Activated naive CD8-positive, alpha-beta T cell treated with anti-CD3 and anti-CD28 coated beads, Interleukin-2, amount 10 ng/mL, durations not matched to agents 7 days and 5 days (primary cell): ENCODE measurements around the gene AKR1B15. TPM values are rescaled to one million over a fixed set of nuclear protein-coding genes. Genes with fewer than 3 reads are reported as not detected.

Source experiments
- ATAC-seq: fragments of 150-1000 bp; cut with Tn5 transposase; one replicate; pipeline ENCODE4 v1.10.0; 2021; ENCODE audit warnings: low read depth, moderate library complexity
- POLR2A ChIA-PET: fragments of 350-600 bp; sonication (Branson Sonifier 250); formaldehyde crosslinking; loops from one replicate; lab custom pipeline; 2021; ENCODE audit warnings: antibody characterized with exemption; lab: Charles Lee
- DNase-seq: peaks from one replicate; pipeline ENCODE4 v3.0.0; 2021
- H3K27ac Mint-ChIP-seq: one replicate; pipeline ENCODE4 v1.8.0; 2022; ENCODE audit warnings: mild to moderate bottlenecking, mixed read lengths
- H3K27me3 Mint-ChIP-seq: one replicate; pipeline ENCODE4 v1.8.0; 2022; ENCODE audit warnings: mild to moderate bottlenecking, moderate library complexity, mixed read lengths
- H3K36me3 Mint-ChIP-seq: one replicate; pipeline ENCODE4 v1.8.0; 2021; ENCODE audit warnings: mild to moderate bottlenecking, mixed read lengths
- H3K4me1 Mint-ChIP-seq: one replicate; pipeline ENCODE4 v1.8.0; 2021; ENCODE audit warnings: mixed read lengths
- H3K4me3 Mint-ChIP-seq: one replicate; pipeline ENCODE4 v1.8.0; 2022; ENCODE audit warnings: mild to moderate bottlenecking, moderate library complexity, mixed read lengths
- H3K9me3 Mint-ChIP-seq: one replicate; pipeline ENCODE4 v1.8.0; 2021; ENCODE audit warnings: mixed read lengths
- total RNA-seq, 2 experiments: library from RNA; stranded (reverse); gene quantifications; one replicate each; pipeline ENCODE4 v1.2.3, GENCODE V29; 2021

Gene AKR1B15
- total RNA-seq, 2 experiments from 2014 or later = not detected

DNA sequence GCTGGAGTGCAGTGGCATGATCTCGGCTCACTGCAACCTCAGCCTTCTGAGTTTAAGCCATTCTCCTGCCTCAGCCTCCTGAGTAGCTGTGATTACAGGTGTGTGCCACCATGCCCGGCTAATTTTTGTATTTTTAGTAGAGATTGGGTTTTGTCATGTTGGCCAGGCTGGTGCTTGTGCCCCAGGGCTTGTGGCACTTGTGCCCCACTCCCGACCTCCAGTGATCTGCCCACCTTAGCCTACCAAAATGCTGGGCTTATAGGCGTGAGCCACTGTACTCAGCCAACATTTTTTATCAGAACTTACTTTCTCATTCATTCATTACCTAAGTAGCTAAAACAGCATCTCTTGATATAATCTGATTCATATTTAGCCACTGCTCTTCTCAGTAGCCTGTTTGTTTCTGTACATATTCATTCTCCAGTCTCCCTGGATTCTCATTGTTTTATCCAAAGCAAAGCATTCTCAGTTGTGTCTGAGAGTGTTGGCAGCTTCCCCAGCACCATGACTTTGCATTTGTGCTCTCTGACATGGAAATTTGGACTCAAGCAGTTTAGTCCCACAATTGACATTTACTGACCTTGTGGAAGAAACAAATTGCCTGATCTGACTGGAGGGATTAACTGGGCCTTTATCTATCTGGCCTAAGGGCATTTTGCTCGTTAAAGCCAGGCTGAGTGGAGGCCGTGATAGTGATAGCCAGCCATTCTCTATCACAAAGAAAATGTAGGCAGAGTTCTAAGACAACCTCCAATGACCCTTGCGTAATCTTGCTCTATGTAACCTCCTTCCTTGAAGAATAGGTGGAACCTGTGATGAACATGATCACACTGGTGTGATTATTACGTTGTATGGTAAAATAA lies 44.9 kb downstream of the AKR1B15 start:
- POLR2A ChIA-PET = no interaction called here
- no peaks in the 10 kb centered on the region for H3K9me3 Mint-ChIP-seq
- no peaks in the 10 kb centered on the region for H3K4me1 Mint-ChIP-seq
- ATAC-seq = no peak
- no peaks in the 10 kb centered on the region for H3K36me3 Mint-ChIP-seq
- DNase-seq = no peak
- H3K27ac Mint-ChIP-seq = no peak overlapping the region
- peaks cover 12% of the 10 kb centered on the region for H3K27me3 Mint-ChIP-seq
- no peak overlapping the region for H3K4me3 Mint-ChIP-seq

DNA sequence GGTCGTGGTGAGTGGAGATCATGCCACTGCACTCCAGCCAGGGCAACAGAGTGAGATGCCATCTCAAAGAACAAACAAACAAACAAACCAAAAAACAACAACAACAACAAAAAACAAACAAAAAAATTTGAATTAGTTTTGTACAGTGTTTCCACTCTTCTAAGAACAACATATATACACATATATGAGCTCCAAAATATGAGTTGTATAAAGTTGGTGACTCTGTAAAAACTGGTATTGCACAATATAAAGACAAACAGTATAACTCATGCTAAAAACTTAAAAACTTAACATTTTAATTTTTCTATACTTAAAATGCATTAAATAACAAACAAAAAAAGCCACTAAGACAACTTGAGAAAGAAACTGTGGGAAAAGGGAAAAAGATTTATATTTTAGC lies 46.0 kb downstream of the AKR1B15 start:
- no peaks in the 10 kb centered on the region for H3K4me1 Mint-ChIP-seq
- ATAC-seq (no peak), DNase-seq (no peak)
- H3K27ac Mint-ChIP-seq = no peak overlapping the region
- H3K36me3 Mint-ChIP-seq = no peaks in the 10 kb centered on the region
- POLR2A ChIA-PET = no interaction called here
- peaks cover 16% of the 10 kb centered on the region for H3K27me3 Mint-ChIP-seq
- H3K4me3 Mint-ChIP-seq = no peak overlapping the region
- peaks cover 3% of the 10 kb centered on the region for H3K9me3 Mint-ChIP-seq

DNA sequence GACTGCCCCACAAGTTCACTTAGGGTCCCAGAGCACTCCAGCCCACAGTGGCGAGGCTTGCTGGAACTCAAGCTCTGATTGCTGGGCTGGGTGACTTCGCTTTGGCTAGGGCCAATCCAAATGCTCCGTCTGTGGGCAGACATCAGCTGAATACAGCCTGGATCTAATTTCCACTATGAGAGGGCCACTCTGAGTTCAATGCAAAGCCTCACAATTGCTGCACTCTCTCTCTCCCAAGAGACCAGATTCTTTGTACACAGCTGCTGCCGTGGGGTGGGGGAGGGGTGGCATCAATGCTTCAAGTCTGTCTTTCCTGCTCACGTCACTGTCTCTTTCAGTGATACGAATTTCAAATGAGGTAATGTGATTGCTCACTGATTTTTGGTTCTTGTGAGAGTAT lies 50.5 kb downstream of the AKR1B15 start:
- Mint-ChIP-seq H3K4me3 (no peak overlapping the region), H3K27ac (no peak overlapping the region), H3K9me3 (peaks cover 3% of the 10 kb centered on the region), H3K4me1 (no peaks in the 10 kb centered on the region), H3K27me3 (peaks cover 21% of the 10 kb centered on the region), H3K36me3 (no peaks in the 10 kb centered on the region)
- POLR2A ChIA-PET = interaction anchor here (0.6 kb wide), 1 partner anchor 11 kb away, joined by 3 read pairs; no protein-coding TSS in a partner anchor
- ATAC-seq (no peak), DNase-seq (no peak)

DNA sequence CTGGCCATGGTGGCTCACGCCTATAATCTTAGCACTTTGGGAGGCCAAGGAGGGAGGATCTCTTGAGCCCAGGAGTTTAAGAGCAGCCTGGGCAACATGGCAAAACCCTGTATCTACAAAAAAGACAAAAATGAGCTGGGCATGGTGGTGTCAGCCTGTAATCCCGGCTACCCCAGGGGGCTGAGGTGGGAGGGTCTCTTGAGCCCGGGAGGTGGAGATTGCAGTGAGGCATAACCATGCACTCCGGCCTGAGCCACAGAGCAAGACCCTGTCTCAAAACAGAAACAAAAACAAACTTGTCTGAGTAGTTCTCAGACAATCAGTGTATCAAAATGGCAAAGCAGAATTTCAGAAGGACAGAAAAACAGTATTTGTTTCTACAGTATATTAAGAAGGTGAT lies 52.5 kb downstream of the AKR1B15 start:
- ATAC-seq (no peak), DNase-seq (no peak)
- Mint-ChIP-seq H3K36me3 (no peaks in the 10 kb centered on the region), H3K27ac (no peak overlapping the region), H3K9me3 (peaks cover 3% of the 10 kb centered on the region), H3K27me3 (peaks cover 18% of the 10 kb centered on the region), H3K4me3 (no peak overlapping the region), H3K4me1 (peaks cover 1% of the 10 kb centered on the region)
- POLR2A ChIA-PET = no interaction called here

DNA sequence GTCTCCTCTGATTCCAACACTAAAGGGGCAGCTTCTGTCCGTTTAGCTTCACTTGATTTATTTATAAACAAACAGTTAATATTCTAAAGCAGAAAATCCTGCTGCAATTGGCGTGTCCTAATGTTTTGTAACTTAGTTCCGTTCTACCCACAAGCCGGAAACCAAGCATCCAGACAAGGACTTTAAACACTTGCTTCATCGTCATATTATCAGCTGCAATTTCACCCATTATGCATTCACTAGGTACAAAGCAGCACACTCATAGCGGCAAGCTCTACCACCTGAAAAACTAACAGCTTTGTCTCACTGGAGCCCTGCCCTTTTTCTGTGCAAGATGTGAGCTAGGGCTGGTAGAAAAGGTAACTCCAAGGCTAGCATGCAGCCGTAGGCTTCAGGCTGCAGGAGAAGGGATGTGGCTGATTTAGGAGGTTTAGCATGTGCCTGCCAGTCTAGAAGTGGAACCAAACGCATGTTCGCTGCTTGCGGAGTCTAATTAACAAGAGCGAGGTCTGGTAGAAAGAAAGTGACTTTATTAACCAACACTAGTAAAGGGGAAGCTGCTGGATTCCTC lies 54.1 kb downstream of the AKR1B15 start:
- peaks cover 3% of the 10 kb centered on the region for H3K4me1 Mint-ChIP-seq
- H3K36me3 Mint-ChIP-seq = no peaks in the 10 kb centered on the region
- ATAC-seq (no peak), DNase-seq (no peak)
- POLR2A ChIA-PET = no interaction called here
- peaks cover 3% of the 10 kb centered on the region for H3K9me3 Mint-ChIP-seq
- H3K27me3 Mint-ChIP-seq = peaks cover 27% of the 10 kb centered on the region
- H3K27ac Mint-ChIP-seq = no peak overlapping the region
- no peak overlapping the region for H3K4me3 Mint-ChIP-seq

DNA sequence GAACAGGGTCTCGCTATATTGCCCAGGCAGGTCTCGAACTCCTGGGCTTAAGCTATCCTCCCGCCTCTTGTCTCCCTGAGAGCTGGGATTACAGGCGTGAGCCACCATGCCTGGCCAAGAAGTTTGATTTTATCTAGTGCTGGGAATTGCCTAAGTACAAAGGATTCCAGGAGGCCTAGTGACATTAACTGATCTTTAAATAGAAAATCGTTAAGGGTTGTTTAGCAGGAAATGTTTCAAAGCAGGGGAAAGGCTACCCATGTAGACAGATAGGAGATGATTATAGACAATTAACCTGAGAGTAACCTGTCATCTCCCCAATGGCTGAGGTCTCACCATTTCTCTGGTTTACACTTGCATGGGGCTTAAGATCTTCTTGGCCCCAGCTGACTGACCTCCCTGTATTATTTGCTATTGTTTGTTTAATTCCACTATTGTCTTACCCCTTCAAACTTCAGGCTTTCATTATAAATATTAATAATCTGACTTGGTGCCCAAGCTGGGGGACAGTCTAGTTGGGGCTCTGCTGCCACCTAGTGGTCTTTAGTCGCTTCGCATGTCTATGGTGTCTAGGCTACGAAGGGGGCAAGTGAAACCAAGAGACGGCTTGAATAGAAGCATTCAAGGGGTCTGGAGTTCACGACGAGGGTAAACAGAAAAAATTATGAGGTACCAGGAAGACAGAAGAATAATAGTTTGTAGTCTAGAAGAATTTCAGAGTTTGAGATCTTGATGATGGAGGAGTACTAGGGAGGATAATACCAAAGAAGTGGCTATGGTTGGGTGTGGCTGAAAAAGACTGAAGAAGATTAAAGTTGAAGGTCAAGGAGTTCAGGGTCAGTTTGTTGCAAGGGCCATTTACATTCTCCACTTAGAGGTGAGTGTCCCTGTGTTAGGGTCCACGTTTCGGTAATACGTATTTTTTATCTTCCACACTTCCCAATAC lies 57.3 kb downstream of the AKR1B15 start:
- POLR2A ChIA-PET = no interaction called here
- Mint-ChIP-seq H3K27ac (no peak overlapping the region), H3K4me1 (peaks cover 3% of the 10 kb centered on the region), H3K4me3 (peak overlapping the region; percentile 69), H3K9me3 (no peaks in the 10 kb centered on the region), H3K36me3 (no peaks in the 10 kb centered on the region), H3K27me3 (peaks cover 23% of the 10 kb centered on the region)
- DNase-seq = peak; percentile 43
- ATAC-seq = peak; percentile 80

DNA sequence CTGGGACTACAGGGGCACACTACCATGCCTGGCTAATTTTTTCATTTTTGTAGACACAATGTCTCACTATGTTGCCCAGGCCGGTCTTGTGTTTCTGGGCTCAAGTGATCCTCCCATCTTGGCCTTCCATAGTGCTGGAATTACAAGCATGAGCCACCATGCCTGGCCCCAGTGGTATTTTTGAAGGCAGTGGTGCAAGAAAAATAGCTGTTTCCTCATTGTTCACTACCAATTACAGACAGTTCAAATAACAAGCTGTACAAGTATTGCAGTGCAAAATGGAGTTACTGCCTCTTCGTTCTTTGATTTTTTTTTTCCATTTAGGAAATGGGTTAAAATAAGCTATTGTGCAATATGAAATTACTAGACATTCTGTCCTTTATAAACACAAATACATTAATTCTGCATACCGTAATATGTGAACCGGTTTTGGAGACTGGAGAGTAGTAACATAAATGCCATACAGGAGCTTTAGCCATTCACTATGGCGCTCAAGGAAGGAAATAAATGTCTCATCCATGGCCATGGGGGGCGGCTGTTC lies 62.8 kb downstream of the AKR1B15 start:
- ATAC-seq (no peak), DNase-seq (no peak)
- H3K4me3 Mint-ChIP-seq = no peak overlapping the region
- H3K4me1 Mint-ChIP-seq = peaks cover 10% of the 10 kb centered on the region
- H3K27me3 Mint-ChIP-seq = peaks cover 13% of the 10 kb centered on the region
- H3K27ac Mint-ChIP-seq = no peak overlapping the region
- POLR2A ChIA-PET = no interaction called here
- H3K9me3 Mint-ChIP-seq = peaks cover 2% of the 10 kb centered on the region
- no peaks in the 10 kb centered on the region for H3K36me3 Mint-ChIP-seq

DNA sequence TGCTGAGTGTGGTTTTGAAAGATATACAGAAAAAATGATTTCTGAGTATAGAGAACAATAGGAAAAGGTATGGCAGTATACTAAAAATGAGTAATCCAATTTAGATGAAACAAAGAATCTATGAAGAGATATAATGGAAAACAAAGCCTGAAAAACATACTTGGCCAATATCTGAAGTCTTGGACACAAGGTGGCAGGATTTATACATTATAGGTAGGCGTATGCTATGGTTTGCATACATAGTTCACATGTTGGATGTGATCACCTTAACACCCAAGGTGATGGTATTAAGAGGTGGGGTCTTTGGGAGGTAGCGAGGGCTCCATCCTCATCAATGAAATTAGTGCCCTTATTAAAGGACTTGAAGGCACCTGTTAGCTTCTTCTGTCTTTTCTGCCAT lies 63.3 kb downstream of the AKR1B15 start:
- no peaks in the 10 kb centered on the region for H3K36me3 Mint-ChIP-seq
- H3K27ac Mint-ChIP-seq = no peak overlapping the region
- no peak for ATAC-seq
- no peak overlapping the region for H3K4me3 Mint-ChIP-seq
- H3K27me3 Mint-ChIP-seq = peaks cover 12% of the 10 kb centered on the region
- no peak for DNase-seq
- POLR2A ChIA-PET = no interaction called here
- H3K9me3 Mint-ChIP-seq = peaks cover 2% of the 10 kb centered on the region
- H3K4me1 Mint-ChIP-seq = peaks cover 10% of the 10 kb centered on the region

DNA sequence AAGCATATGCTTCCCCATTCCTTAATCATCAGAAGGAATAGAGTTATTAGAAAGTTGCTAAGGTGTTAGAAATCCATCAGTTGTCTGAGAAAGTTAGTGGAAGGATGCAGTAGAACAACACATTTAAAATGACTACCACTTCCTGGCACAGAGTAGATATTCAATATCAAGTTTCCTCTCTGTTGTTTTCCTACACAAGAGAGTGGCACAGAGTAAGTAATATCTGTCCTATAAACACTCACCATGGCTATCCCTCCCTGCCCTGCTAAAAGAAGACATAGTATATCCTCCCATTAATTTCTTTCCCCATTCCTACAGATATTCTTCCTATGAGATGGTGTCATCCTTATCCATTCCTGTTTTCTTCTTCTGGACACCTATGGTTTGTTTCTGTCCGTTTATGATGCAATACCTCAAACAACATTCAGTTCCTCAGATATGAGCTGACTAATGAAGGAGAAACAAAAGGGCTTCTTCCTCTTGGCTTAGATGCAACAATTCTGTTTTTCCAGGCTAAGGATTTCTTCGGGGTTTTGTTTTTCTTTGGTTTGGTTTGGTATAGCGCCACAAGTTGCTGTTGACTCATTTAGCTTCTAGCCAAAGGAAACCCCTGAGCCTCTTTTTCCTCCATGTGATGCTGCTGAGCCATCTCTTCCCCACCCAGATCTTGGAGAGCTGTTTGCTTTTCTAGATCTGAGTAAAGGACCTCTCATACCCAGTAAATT lies 64.9 kb downstream of the AKR1B15 start:
- peaks cover 10% of the 10 kb centered on the region for H3K4me1 Mint-ChIP-seq
- peaks cover 11% of the 10 kb centered on the region for H3K27me3 Mint-ChIP-seq
- POLR2A ChIA-PET = no interaction called here
- H3K36me3 Mint-ChIP-seq = no peaks in the 10 kb centered on the region
- peaks cover 2% of the 10 kb centered on the region for H3K9me3 Mint-ChIP-seq
- no peak overlapping the region for H3K27ac Mint-ChIP-seq
- H3K4me3 Mint-ChIP-seq = no peak overlapping the region
- no peak for ATAC-seq
- DNase-seq = no peak

DNA sequence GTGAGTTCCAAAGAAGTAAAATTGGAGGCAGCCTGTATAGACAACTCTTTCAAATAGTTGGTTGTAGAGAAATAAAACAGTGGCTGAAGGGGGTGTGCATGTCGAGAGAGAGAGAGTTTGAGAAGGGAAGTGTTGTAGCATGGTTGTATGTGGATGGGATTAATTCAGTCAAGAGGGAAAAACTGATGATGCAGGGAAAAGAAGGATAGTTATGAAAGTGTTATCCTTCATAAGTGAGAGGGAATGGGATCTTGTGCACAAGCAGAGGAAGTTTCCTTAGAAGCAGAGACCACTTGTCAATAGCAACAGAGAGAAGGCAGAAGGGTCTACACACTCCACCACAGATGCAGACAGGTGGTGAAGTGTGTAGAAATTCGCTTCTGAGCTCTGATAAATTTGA lies 67.7 kb downstream of the AKR1B15 start:
- peaks cover 2% of the 10 kb centered on the region for H3K9me3 Mint-ChIP-seq
- H3K36me3 Mint-ChIP-seq = no peaks in the 10 kb centered on the region
- H3K4me3 Mint-ChIP-seq = no peak overlapping the region
- POLR2A ChIA-PET = no interaction called here
- ATAC-seq (no peak), DNase-seq (no peak)
- peaks cover 29% of the 10 kb centered on the region for H3K27me3 Mint-ChIP-seq
- no peak overlapping the region for H3K27ac Mint-ChIP-seq
- H3K4me1 Mint-ChIP-seq = peaks cover 10% of the 10 kb centered on the region

DNA sequence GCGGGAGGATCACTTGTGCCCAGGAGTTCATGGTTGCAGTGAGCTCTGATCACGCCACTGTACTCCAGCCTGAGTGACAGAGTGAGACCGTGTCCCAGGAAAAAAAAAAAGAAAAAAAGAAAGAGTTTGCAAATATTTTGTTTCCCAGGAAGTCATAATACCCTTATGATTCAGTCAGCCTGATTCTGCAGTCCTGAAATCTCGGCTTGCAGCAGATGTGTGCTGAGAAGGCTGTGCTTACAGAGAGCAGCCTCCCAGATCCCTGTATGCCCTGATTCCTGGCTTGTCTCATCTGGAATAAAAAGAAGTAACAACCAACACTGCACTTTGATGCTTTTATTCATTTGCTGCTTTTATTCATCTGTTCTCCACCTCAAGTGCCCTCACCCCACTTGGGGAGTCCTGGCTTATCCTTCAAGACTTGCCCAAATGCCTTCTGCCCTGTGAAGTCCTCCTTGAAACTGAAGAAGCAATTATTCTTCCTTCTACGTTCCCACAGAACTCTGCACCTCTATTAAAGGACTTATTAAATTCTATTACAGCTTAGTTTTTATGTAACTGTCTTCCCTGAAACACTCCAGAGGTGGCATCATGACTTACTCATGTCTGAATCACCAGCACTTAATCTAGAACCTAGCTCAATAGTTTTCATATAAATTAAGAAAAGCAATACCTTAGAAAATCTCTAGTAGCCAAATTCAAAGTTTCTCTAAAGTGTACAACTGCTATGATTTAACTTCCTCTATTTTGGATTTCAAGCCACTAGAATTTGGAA lies 70.0 kb downstream of the AKR1B15 start:
- DNase-seq (no peak), ATAC-seq (no peak)
- H3K4me3 Mint-ChIP-seq = no peak overlapping the region
- no peak overlapping the region for H3K27ac Mint-ChIP-seq
- peaks cover 3% of the 10 kb centered on the region for H3K4me1 Mint-ChIP-seq
- H3K36me3 Mint-ChIP-seq = no peaks in the 10 kb centered on the region
- H3K27me3 Mint-ChIP-seq = peaks cover 42% of the 10 kb centered on the region
- no peaks in the 10 kb centered on the region for H3K9me3 Mint-ChIP-seq
- POLR2A ChIA-PET = no interaction called here

DNA sequence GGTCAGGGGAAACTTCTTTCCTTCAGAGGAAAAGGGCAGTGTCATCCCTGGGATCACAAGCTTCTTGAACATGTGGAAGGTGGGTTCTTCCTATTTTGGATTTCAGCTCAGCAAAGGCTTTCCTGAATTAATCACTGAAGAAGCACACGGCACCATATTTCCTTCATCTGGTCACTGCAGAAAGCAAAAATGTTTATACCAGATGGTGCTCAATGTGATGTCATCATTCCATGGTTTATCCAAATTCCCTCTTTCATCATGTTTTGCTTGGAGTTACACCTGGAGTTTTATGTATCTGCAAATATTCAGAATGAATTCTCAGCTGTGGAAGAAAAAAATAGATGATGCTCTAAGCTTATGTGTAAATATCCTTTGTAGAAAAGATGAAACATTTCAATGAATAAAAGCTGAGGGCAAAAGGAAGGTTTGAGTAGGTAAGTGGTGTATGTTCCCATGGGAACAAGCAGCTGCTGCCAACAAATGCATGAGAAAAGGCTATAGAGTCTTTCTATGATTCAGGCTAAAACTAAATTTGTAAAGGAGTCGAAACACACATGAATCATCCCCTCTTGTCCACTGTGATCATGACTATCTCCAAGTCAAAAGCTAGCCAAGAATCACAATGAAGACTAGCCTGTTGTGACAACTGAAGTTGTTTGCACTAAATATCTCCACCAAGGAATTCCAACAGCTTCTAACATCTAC lies 70.9 kb downstream of the AKR1B15 start:
- no peak for ATAC-seq
- Mint-ChIP-seq H3K4me1 (no peaks in the 10 kb centered on the region), H3K9me3 (no peaks in the 10 kb centered on the region), H3K36me3 (no peaks in the 10 kb centered on the region), H3K27ac (no peak overlapping the region), H3K27me3 (peaks cover 45% of the 10 kb centered on the region), H3K4me3 (no peak overlapping the region)
- no peak for DNase-seq
- POLR2A ChIA-PET = no interaction called here
